ENCODE results near the gene TRH. TPM values are rescaled to one million over a fixed set of nuclear protein-coding genes. Genes with fewer than 3 reads are reported as not detected.

The TRH gene
- total and polyA plus RNA-seq, 2 of the 8 experiments (the other 6 are each of a cell fraction or from before 2014, with no cell fraction given): not detected

GRCh38 chr3:129978123-129978522 is 3.6 kb downstream of the TRH start:
- Histone ChIP-seq H3K27me3 (replicated peaks in 1 of 4; ENCODE audit: control insufficient read depth in 3 of 4, extremely low read depth in 1 of 4, insufficient read depth in 3 of 4, low read length in 3 of 4) (peaks cover 47 to 84% (median 76%) of the 10 kb centered on the region in 4 experiments), H3K27ac (ENCODE audit: low read depth, low read length) (no peak overlapping the region), H2BK12ac (ENCODE audit: low read depth, low read length) (no peak overlapping the region), H3K4me3 (ENCODE audit: extremely low read depth in 1 of 4, insufficient read depth in 2 of 4, low read depth in 3 of 4, low read length in 4 of 4) (no peak overlapping the region), H3K14ac (ENCODE audit: insufficient read length) (no peak overlapping the region), H3K79me1 (ENCODE audit: low read depth, low read length) (no peaks in the 10 kb centered on the region), H2BK120ac (replicated peaks; ENCODE audit: low read depth, low read length) (no peak overlapping the region), H2AK5ac (ENCODE audit: low read depth, low read length) (no peak overlapping the region), H3K4ac (replicated peaks; ENCODE audit: insufficient read length, low read depth, low read length) (no peak overlapping the region), H2AFZ (ENCODE audit: low read length) (no peak overlapping the region), H3K9me3 (ENCODE audit: insufficient read depth in 2 of 2, low read depth in 1 of 2, low read length in 1 of 2) (no peaks in the 10 kb centered on the region), H3K56ac (replicated peaks; ENCODE audit: insufficient read length, low read depth, low read length) (no peak overlapping the region), H3K23ac (ENCODE audit: insufficient read length) (no peak overlapping the region), H3K9ac (replicated peaks in 1 of 4; ENCODE audit: extremely low read depth in 1 of 4, low read depth in 3 of 4, low read length in 3 of 4) (no peak overlapping the region), H2BK20ac (ENCODE audit: low read length) (no peak overlapping the region), H4K91ac (replicated peaks; ENCODE audit: insufficient read length, low read length) (no peak overlapping the region), H4K5ac (ENCODE audit: insufficient read length, low read depth, low read length) (no peak overlapping the region), H3K36me3 (ENCODE audit: control insufficient read depth in 2 of 4, insufficient read depth in 4 of 4, low read length in 3 of 4) (peaks cover 0 to 3% (median 0%) of the 10 kb centered on the region in 4 experiments; a peak in 1 of 8 replicates), H4K8ac (ENCODE audit: extremely low read depth, insufficient read depth, low read length) (no peak overlapping the region), H2BK5ac (ENCODE audit: low read depth, low read length) (no peak overlapping the region), H3K23me2 (ENCODE audit: low read depth, low read length) (peaks cover 8% of the 10 kb centered on the region; the same call in 1 of the 2 replicates), H3K4me1 (replicated peaks in 1 of 4; ENCODE audit: control insufficient read depth in 3 of 4, insufficient read depth in 4 of 4, low read length in 3 of 4) (peaks cover 0 to 9% (median 3%) of the 10 kb centered on the region in 4 experiments; a peak in 2 of 7 replicates), H3K79me2 (ENCODE audit: control insufficient read depth in 1 of 2, insufficient read depth in 2 of 2, low read length in 2 of 2) (no peaks in the 10 kb centered on the region), H3K4me2 (ENCODE audit: insufficient read depth in 1 of 2, low read depth in 2 of 2, low read length in 2 of 2) (no peak overlapping the region), H3K18ac (ENCODE audit: extremely low read depth, low read length) (no peak overlapping the region), H2BK15ac (ENCODE audit: low read length) (no peak overlapping the region), H4K20me1 (replicated peaks in 1 of 2; ENCODE audit: control insufficient read depth in 1 of 2, insufficient read depth in 2 of 2, low read length in 2 of 2) (peaks cover 2 to 10% of the 10 kb centered on the region in 2 experiments)
- CTCF ChIA-PET (ENCODE audit: partially characterized antibody): interaction anchor here (0.9 to 7.9 kb wide), 3 partner anchors 13 to 159 kb away, joined by 3 to 61 read pairs (median 53); no protein-coding TSS in a partner anchor
- 90% methylated on average over 1 of the region's 2 CpGs; no CpG with 5 or more reads in 1 of the 2 experiments for WGBS, 2 experiments (ENCODE audit: extremely low coverage in 1 of 2, insufficient coverage in 1 of 2, insufficient read length in 1 of 2, insufficient replicate concordance in 2 of 2, low coverage in 1 of 2, low lambda C conversion rate in 2 of 2, missing lambda C conversion rate in 1 of 2)
- no peak for TF ChIP-seq HDAC6 (IDR thresholded peaks at IDR 0.05; ENCODE audit: low read depth, low read length)
- TF ChIP-seq FOSL1 (IDR thresholded peaks at IDR 0.05; ENCODE audit: insufficient read depth, low read depth, low read length): no peak
- TF ChIP-seq CBX8 (IDR thresholded peaks at IDR 0.05; ENCODE audit: borderline replicate concordance, low read depth, low read length): no peak
- TF ChIP-seq EGR1 (IDR thresholded peaks at IDR 0.05; ENCODE audit: borderline replicate concordance, low read depth, low read length): no peak
- TF ChIP-seq KDM5A (IDR thresholded peaks at IDR 0.05; ENCODE audit: low read length): no peak
- TF ChIP-seq SUZ12 (IDR thresholded peaks at IDR 0.05; ENCODE audit: low read length): no peak
- TF ChIP-seq MAX (IDR thresholded peaks at IDR 0.05): no peak
- TF ChIP-seq POU5F1 (IDR thresholded peaks at IDR 0.05; ENCODE audit: low read depth, low read length): no peak
- no peak for TF ChIP-seq JUND (IDR thresholded peaks at IDR 0.05; ENCODE audit: low read length)
- TF ChIP-seq NRF1 (IDR thresholded peaks at IDR 0.05; ENCODE audit: low read depth, low read length): no peak
- TF ChIP-seq SAP30 (IDR thresholded peaks at IDR 0.05; ENCODE audit: insufficient read depth, insufficient replicate concordance, low read length): no peak
- DNase-seq (ENCODE audit: low read depth in 1 of 2, low spot score in 2 of 2): no peak
- POLR2A ChIA-PET (ENCODE audit: partially characterized antibody): no interaction called here
- no peak for FAIRE-seq

Data from H1 (cell line).